MG63 (cell line): Measurements from ENCODE around the gene TEF. TPM values are rescaled to one million over a fixed set of nuclear protein-coding genes. Genes with fewer than 3 reads are reported as not detected.

ENCODE experiments used
- DNase-seq: peaks from one replicate; pipeline ENCODE4 v3.0.0-alpha.2; 2020
- H3K27me3 ChIP-seq: fragments of 250-450 bp; sonication (Bioruptor Pico); 2 replicates; pipeline ENCODE4 v1.5.1; 2020; ENCODE audit warnings: mild to moderate bottlenecking, moderate library complexity
- H3K36me3 ChIP-seq: fragments of 250-450 bp; sonication (Bioruptor Pico); 2 replicates; pipeline ENCODE4 v1.5.1; 2020; ENCODE audit warnings: mild to moderate bottlenecking, moderate library complexity
- H3K4me3 ChIP-seq: fragments of 250-450 bp; sonication (Bioruptor Pico); 2 replicates; pipeline ENCODE4 v1.5.1; 2020; ENCODE audit warnings: mild to moderate bottlenecking, moderate library complexity
- H3K9me3 ChIP-seq: fragments of 250-450 bp; sonication (Bioruptor Pico); 2 replicates; pipeline ENCODE4 v1.5.1; 2020; ENCODE audit warnings: mild to moderate bottlenecking, moderate library complexity
- total RNA-seq: library from RNA; depleted of rRNA; stranded (reverse); fragments of >200 nt; shearing (Covaris generic); gene quantifications from 2 replicates; pipeline ENCODE4 v1.2.3, GENCODE V29; 2014; ENCODE audit warnings: low replicate concordance; rRNA removed

TEF gene
- total RNA-seq, 1 experiment from 2014 or later = 6.4 TPM

- peaks cover 24% of the 10 kb centered on the region for H3K36me3 ChIP-seq
- no peaks in the 10 kb centered on the region for H3K27me3 ChIP-seq
- peak overlapping the region; percentile 94 for H3K4me3 ChIP-seq
- no peaks in the 10 kb centered on the region for H3K9me3 ChIP-seq
- peak; percentile 74 for DNase-seq
These were observed 65.9 kb downstream of the TEF start for GRCh38 chr22:41447435-41448188.

DNA sequence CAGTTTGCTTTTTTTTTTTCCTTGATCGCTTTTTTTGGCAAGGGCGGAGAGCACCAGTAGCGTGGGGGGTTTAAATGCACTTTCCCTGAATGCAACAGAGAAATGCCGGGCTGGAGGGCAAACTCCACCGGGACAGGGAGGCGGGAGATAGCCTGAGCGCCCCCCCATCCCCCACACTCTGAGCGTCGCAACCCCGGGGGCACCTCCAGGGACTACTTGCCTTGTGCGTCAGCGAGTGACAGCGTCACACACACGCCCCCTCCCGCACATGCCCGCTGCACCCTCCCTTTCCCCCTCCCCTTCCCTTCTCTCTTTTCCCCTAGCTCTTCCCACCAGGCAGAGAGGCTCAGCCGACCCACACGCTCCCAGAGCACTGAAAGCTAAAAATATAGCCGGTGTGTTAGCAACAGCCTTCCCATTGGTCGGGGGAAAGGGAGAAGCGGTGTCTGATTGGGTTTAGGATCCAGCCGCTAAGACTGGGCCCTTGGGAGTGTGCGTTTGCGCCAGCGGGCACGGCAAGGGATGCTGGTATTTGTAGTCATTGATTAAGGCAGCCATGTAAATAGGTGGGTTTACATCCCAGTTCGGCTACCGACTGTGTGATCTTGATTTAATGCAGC lies 66.6 kb downstream of the TEF start:
- Histone ChIP-seq H3K9me3 (no peaks in the 10 kb centered on the region), H3K27me3 (no peaks in the 10 kb centered on the region), H3K4me3 (peak overlapping the region; percentile 94), H3K36me3 (peaks cover 18% of the 10 kb centered on the region)
- peak; percentile 97 for DNase-seq

Other genes starting within 250 kb of the TEF start
- 17.4 and 30.3 TPM in 2 replicates for gene L3MBTL2, start 176.6 kb upstream of the TEF start, total RNA-seq
- not detected in 2 replicates for gene CHADL, start 141.0 kb upstream of the TEF start, total RNA-seq
- gene RANGAP1, start 95.8 kb upstream of the TEF start, total RNA-seq = 159 and 226 TPM in 2 replicates
- gene ZC3H7B, start 80.4 kb upstream of the TEF start, total RNA-seq = 32.2 and 43.0 TPM in 2 replicates
- gene TOB2, start 64.9 kb downstream of the TEF start, total RNA-seq = 26.2 and 36.0 TPM in 2 replicates
- gene PHF5A, start 86.8 kb downstream of the TEF start, total RNA-seq = 101 and 111 TPM in 2 replicates
- 53.2 and 90.1 TPM in 2 replicates for gene ACO2, start 87.2 kb downstream of the TEF start, total RNA-seq
- 47.2 and 53.1 TPM in 2 replicates for gene POLR3H, start 162.5 kb downstream of the TEF start, total RNA-seq
- not detected in 2 replicates for gene CSDC2, start 179.1 kb downstream of the TEF start, total RNA-seq
- 36.1 and 37.4 TPM in 2 replicates for gene PMM1, start 207.9 kb downstream of the TEF start, total RNA-seq
- gene DESI1, start 239.1 kb downstream of the TEF start, total RNA-seq = 14.4 and 27.6 TPM in 2 replicates
- gene XRCC6, start 239.4 kb downstream of the TEF start, total RNA-seq = 560 and 634 TPM in 2 replicates